GM12801 (cell line): ENCODE results near the gene NSMCE1.

Source experiments
- TF ChIP-seq, protein P1 (sequence below): IDR thresholded peaks from one replicate; pipeline ENCODE4 v1.5.1; 2011; ENCODE audit warnings: control low read depth; ENCODE audit not compliant: insufficient read length; ENCODE audit errors: extremely low read depth

Gene NSMCE1

DNA sequence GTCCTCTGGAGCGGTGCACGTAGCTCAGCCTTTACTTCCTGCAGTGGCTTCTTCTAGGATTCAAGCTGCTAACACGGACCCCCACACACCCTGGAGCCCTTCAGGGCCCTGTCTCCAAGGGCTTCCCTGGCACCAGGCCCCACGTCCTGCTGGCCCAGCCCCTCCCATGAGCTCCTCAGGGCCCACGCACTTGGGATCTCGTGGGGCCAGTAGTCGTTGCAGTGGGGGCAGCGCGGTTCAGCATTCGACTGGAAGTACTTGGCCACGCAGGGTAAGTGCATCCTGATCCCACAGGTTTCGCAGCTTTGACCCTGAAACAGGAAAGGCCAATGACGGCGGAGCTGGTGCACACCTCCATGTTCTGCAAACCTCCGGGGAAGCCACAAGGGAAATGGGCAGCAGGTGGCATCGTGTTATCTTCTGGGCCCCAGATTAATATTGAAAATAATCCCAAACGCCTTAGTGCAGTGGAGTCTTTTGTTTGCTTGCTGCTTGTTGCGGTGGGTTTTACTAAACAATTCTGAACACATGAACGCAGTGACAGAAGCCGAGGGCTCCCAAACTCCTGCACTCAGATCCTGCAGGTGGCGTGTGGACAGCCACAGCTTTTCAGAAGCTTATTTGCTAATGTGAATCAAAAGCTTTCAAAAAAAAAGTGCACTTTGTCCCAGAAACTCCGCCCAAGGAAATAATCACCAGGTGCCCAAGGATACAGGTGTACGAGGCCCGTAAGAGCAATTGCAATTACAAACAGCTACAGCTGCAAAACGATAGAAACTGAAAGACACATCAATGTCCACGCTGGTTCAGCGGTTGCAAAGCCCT is 42.8 kb downstream of the NSMCE1 start:
- TF ChIP-seq, protein P1, sequence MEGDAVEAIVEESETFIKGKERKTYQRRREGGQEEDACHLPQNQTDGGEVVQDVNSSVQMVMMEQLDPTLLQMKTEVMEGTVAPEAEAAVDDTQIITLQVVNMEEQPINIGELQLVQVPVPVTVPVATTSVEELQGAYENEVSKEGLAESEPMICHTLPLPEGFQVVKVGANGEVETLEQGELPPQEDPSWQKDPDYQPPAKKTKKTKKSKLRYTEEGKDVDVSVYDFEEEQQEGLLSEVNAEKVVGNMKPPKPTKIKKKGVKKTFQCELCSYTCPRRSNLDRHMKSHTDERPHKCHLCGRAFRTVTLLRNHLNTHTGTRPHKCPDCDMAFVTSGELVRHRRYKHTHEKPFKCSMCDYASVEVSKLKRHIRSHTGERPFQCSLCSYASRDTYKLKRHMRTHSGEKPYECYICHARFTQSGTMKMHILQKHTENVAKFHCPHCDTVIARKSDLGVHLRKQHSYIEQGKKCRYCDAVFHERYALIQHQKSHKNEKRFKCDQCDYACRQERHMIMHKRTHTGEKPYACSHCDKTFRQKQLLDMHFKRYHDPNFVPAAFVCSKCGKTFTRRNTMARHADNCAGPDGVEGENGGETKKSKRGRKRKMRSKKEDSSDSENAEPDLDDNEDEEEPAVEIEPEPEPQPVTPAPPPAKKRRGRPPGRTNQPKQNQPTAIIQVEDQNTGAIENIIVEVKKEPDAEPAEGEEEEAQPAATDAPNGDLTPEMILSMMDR = no peak

DNA sequence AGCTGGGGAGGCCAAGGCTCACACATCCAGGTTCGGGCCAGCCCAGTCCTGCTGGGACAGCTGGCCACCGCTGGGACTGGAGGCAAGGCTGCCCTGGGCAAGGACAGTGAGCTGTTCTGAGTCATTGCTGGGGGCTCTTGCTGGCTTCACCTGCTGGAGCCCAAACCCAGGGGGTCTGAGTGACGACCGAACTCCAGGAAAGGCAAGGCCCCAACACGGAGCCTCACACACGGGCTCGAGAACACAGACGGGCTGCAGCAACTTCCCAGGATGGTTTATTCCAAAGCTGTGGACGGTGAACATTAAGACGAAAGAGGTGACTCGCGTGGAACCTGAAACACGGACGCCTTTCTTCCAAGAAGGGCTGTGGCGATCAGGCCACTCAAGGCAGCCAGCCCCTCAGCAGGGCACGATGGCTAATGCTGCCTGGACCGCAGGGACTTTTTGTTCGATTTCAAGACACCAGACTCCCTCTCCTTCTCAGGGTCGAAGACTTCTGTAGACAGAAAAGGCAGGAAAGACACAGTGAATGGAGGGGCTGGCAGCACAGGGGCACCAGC is 43.8 kb downstream of the NSMCE1 start:
- TF ChIP-seq, protein P1 = no peak

DNA sequence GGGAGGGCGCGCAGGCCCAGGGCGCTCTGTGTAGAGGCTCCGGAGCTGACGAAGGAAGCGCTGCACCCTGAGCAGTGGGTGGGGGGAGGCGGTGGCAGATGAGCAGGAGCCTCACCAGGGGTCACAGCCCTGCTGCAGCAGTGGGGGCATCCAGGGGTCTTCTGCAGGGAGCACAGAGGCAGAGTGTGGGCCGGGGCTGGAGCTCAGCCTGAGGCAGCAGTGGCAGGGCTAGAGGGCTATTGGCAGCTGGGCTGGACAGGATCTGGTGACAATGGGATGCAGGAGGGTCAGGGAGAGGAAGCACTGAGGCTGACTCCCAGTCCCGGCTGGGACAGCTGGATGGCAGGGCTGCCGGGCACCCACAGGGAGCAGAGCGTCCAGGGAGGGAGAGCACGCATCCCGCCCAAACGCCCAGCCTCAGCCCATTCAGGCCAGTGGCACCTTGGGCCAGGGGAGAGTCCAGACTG is 44.3 kb downstream of the NSMCE1 start:
- TF ChIP-seq, protein P1 = no peak

DNA sequence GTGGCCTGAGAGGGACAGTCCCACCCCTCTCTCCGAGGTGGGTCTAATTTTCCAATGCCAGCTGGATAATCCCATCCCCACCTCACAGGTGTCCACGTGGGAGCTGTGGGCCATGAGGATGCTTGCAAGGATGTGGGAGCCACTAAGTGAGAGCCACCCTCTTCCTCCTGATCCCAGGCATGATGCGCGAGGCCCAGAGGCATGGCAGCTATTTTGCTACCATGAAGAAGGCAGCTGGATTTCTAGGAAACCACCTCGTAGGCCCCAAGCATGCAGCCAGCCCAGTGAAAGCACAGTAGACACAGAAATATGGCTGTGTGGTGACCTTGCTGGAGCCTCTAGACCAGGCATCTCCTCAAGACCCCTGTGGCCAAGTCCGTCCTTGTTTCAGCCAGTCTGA is 44.9 kb downstream of the NSMCE1 start:
- TF ChIP-seq, protein P1 = no peak

DNA sequence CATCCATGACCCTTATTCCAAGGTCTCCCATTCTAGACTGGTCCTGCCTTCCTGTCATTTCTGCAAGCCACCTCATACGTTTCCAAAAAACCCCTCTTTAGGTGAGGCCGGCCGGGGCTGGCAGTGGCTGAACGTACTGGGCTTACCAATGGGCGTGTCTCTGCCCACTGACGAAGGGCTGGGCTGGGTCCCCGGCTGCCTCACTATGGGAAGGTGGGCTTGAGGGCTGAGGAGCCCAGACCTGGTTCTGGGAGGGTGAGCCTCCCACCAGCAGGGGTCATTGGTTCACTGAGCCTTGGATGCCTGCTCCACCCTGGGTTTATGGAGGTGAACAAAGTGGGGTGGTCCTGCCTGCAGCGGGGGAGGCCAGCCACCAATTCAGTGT is 45.4 kb downstream of the NSMCE1 start:
- TF ChIP-seq, protein P1 = no peak

DNA sequence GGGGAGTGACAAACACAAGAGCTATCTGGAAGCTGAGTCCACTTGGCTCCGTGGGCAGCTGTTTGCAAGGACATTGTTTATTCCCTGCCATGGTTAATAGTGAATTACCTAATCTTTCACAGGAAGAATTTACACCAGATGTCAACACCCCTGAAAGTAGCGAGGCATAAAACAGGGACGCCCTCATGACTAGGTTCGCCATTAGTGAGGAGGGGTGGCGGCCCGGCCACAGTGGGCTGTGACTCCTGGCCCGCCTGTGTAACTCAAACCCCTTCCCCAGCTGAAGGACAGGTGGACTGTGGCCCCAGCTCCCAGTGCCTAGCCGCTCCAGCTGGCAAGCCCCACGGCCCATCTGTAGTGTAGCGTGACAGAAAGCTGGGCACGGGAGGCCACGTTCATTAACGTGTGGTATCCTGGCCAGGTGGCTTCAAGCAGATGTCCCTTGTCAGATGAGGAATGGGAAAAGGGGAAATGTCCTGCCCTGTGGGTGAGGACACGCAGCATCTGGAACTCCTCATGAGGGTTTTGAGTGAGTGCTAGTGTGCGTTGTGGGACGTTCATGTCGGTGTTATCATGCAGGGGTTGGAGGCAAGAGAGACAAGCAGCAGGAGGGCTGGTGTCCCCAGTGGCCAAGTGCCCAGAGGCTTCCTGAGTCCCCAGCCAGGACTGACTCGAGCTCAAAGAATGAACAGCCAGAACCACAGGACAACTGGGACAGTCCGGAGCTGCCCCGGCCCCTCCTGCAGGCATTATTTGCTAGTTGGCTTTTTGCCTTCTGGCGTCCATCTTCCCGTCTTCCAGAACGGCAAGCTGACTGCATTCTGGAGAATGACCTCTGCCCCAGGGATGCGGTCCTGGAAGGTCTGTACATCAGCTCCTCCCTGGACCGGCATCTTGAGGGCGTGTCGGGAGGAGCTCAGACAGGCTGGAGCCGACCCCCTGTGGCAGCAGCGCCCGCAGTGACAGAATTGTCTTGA is 46.0 kb downstream of the NSMCE1 start:
- TF ChIP-seq, protein P1 = no peak
